Measurements from ENCODE around the gene CYP2U1. TPM values are rescaled to one million over a fixed set of nuclear protein-coding genes. Genes with fewer than 3 reads are reported as not detected.

Gene CYP2U1
- total and polyA plus RNA-seq, 7 donors: 0.69 to 16.1 (median 11.9) TPM

GRCh38 chr4:107970063-107970798, 38.9 kb downstream of the CYP2U1 start:
- WGBS, 2 donors: 97% methylated on average over 12 of the region's 12 CpGs
- Histone ChIP-seq H3K4me1 (no peaks in the 10 kb centered on the region), H3K4me3 (no peak overlapping the region), H3K9me3 (no peaks in the 10 kb centered on the region), H3K27ac (no peak overlapping the region), H3K27me3 (no peaks in the 10 kb centered on the region), H3K36me3 (no peaks in the 10 kb centered on the region)
- no peak for DNase-seq
- no peak for TF ChIP-seq POLR2A (IDR thresholded peaks at IDR 0.05)
- intact Hi-C loops (cut with DNase I): no loop called here

- H3K27me3 ChIP-seq: no peaks in the 10 kb centered on the region
- DNase-seq: no peak
- no peaks in the 10 kb centered on the region for H3K9me3 ChIP-seq
- no peaks in the 10 kb centered on the region for H3K36me3 ChIP-seq
- TF ChIP-seq EP300 (IDR thresholded peaks at IDR 0.05) (no peak), POLR2AphosphoS5 (IDR thresholded peaks at IDR 0.05) (no peak), POLR2A (IDR thresholded peaks at IDR 0.05) (no peak), CTCF (IDR thresholded peaks at IDR 0.05) (no peak)
- intact Hi-C loops (cut with DNase I): no loop called here
- H3K4me3 ChIP-seq: no peak overlapping the region
- H3K27ac ChIP-seq: no peak overlapping the region
- no peaks in the 10 kb centered on the region for H3K4me1 ChIP-seq
These were observed 41.3 kb downstream of the CYP2U1 start for GRCh38 chr4:107972605-107973004.

GRCh38 chr4:107974523-107974922, 43.2 kb downstream of the CYP2U1 start:
- Histone ChIP-seq H3K36me3 (no peaks in the 10 kb centered on the region), H3K27ac (no peak overlapping the region), H3K27me3 (no peaks in the 10 kb centered on the region), H3K4me3 (no peak overlapping the region), H3K9me3 (no peaks in the 10 kb centered on the region), H3K4me1 (no peaks in the 10 kb centered on the region)
- DNase-seq: no peak
- WGBS, 2 donors: 88 to 91% methylated on average over 3 of the region's 3 CpGs
- intact Hi-C loops (cut with DNase I): no loop called here
- no peak for TF ChIP-seq POLR2A (IDR thresholded peaks at IDR 0.05)
- TF ChIP-seq CTCF (IDR thresholded peaks at IDR 0.05): no peak
- TF ChIP-seq EP300 (IDR thresholded peaks at IDR 0.05): no peak
- TF ChIP-seq POLR2AphosphoS5 (IDR thresholded peaks at IDR 0.05): no peak

- WGBS, 2 donors: 95% methylated on average over 4 of the region's 4 CpGs
- TF ChIP-seq EP300 (IDR thresholded peaks at IDR 0.05) (no peak), POLR2A (IDR thresholded peaks at IDR 0.05) (no peak), CTCF (IDR thresholded peaks at IDR 0.05) (no peak)
- Histone ChIP-seq H3K4me3 (no peak overlapping the region), H3K27me3 (no peaks in the 10 kb centered on the region), H3K4me1 (no peaks in the 10 kb centered on the region), H3K36me3 (no peaks in the 10 kb centered on the region), H3K9me3 (peaks cover 0 to 7% (median 0%) of the 10 kb centered on the region in 4 donors), H3K27ac (no peak overlapping the region)
- no peak for DNase-seq
- intact Hi-C loops (cut with DNase I): no loop called here
These were observed 46.1 kb downstream of the CYP2U1 start for GRCh38 chr4:107977482-107977881.

GRCh38 chr4:107977966-107978705, 46.8 kb downstream of the CYP2U1 start:
- Histone ChIP-seq H3K27ac (no peak overlapping the region), H3K4me1 (no peaks in the 10 kb centered on the region), H3K4me3 (no peak overlapping the region)

More at GRCh38 chr4:107977966-107978705, 46.8 kb downstream of the CYP2U1 start:
- DNase-seq: no peak
- 73 to 94% methylated on average over 3 of the region's 3 CpGs for WGBS, 2 donors
- peaks cover 0 to 7% (median 0%) of the 10 kb centered on the region in 4 donors for H3K9me3 ChIP-seq
- intact Hi-C loops (cut with DNase I): no loop called here
- TF ChIP-seq EP300 (IDR thresholded peaks at IDR 0.05) (no peak), POLR2A (IDR thresholded peaks at IDR 0.05) (no peak), POLR2AphosphoS5 (IDR thresholded peaks at IDR 0.05) (no peak), CTCF (IDR thresholded peaks at IDR 0.05) (no peak)
- H3K27me3 ChIP-seq: no peaks in the 10 kb centered on the region
- H3K36me3 ChIP-seq: no peaks in the 10 kb centered on the region
